BLaER1 (cell line): Measurements from ENCODE around the gene CFAP61.

Experiments
- H3K27ac ChIP-seq: shearing (Covaris generic); formaldehyde crosslinking; 2 replicates; pipeline ENCODE4 v1.8.1; 2022
- H3K27me3 ChIP-seq: shearing (Covaris generic); formaldehyde crosslinking; 2 replicates; pipeline ENCODE4 v1.8.1; 2022
- H3K36me3 ChIP-seq: shearing (Covaris generic); formaldehyde crosslinking; 2 replicates; pipeline ENCODE4 v1.8.1; 2022
- H3K4me1 ChIP-seq: shearing (Covaris generic); formaldehyde crosslinking; 2 replicates; pipeline ENCODE4 v1.8.1; 2022
- H3K4me2 ChIP-seq: shearing (Covaris generic); formaldehyde crosslinking; 2 replicates; pipeline ENCODE4 v1.8.1; 2022
- H3K4me3 ChIP-seq: shearing (Covaris generic); formaldehyde crosslinking; 2 replicates; pipeline ENCODE4 v1.8.1; 2022
- H3K9ac ChIP-seq: shearing (Covaris generic); formaldehyde crosslinking; 2 replicates; pipeline ENCODE4 v1.8.1; 2022
- H3K9me3 ChIP-seq: shearing (Covaris generic); formaldehyde crosslinking; 2 replicates; pipeline ENCODE4 v1.8.1; 2022
- H4K20me1 ChIP-seq: shearing (Covaris generic); formaldehyde crosslinking; 2 replicates; pipeline ENCODE4 v1.8.1; 2022
- Cebpa-rat ChIP-seq: shearing (Covaris generic); IDR thresholded peaks from 2 replicates; pipeline ENCODE4 v1.8.1; 2022

The CFAP61 gene

DNA sequence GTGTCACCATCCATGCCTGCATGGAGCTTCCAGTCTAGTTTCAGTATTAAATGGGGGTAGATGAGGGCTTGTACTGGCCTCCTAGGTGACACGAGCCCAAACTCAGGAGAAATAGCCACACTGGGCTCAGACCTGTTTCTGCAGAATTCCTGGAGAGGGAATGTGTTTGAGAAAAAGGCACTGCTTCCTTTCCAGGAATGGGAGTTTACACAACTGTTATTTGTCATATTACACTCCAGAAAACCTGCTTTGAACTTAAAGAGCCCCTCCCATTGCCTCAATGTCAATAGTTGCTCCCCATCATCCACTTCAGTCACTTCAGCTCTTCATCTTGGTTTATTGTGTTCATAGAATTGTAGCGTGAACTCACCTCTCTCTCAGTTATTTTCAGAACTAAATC lies 151.5 kb downstream of the CFAP61 start:
- Histone ChIP-seq H3K4me2 (peak overlapping the region; percentile 9; the same call in 1 of the 2 replicates), H3K27ac (no peak overlapping the region), H3K9ac (no peak overlapping the region), H4K20me1 (no peaks in the 10 kb centered on the region), H3K4me3 (no peak overlapping the region), H3K9me3 (no peaks in the 10 kb centered on the region), H3K27me3 (no peaks in the 10 kb centered on the region), H3K4me1 (peaks cover 25% of the 10 kb centered on the region), H3K36me3 (no peaks in the 10 kb centered on the region)
- TF ChIP-seq Cebpa-rat, result no peak

DNA sequence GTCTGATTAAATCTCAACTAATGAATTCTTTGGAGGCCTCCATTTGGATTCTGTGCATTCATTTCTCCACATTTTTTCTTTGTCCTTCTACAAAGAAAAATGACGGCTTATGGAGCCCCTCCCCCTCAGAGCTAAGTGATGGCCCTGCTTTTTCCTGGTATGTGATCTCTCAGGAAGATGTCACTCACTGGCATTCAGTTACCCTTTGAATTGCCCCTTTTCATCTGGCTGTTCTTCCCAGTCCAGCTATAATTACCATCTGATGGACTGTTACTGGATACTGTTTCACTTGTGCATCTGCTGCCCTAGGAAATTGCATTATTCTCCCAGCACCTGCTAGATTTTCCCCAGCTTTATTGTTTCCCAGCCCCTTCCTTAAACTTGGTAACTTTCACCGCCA lies 151.9 kb downstream of the CFAP61 start:
- TF ChIP-seq Cebpa-rat, result no peak

DNA sequence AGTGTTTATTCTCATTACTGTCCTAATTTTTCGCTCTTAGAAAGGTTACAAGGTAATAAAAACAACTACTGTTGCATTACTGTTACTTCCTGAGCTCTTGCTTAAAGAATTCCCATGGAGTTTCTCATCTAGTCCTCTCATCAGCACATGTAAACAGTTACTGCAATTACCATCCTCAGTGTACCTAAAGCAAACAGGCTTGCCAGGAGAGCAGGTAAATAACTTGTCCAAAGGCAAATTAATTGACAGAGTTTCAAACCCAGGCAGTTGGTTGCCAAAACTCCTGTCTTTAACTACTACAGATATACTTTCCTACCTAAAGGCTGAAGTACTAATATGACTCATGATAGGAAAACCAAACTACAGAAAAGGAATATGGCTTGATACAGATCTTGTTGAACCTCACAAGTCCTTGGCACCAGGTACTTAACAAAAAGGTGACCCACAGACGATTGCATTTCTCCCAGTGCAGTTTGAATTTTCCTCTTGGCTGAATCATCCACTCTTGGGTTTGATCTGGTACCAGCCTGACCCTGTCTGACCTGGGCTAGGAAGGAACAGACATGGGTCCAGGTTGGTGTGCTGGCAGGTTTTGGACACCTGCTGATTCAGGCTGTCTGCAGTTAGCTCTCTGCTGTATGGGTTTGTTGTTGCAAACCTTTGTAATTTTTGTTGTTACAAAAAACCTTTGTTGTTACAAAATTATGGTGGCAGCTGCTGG lies 153.0 kb downstream of the CFAP61 start:
- no peak overlapping the region for H3K4me3 ChIP-seq
- no peak overlapping the region for H3K27ac ChIP-seq
- H4K20me1 ChIP-seq, result no peaks in the 10 kb centered on the region
- H3K9ac ChIP-seq, result no peak overlapping the region
- no peaks in the 10 kb centered on the region for H3K27me3 ChIP-seq
- H3K4me1 ChIP-seq, result peaks cover 33% of the 10 kb centered on the region
- no peaks in the 10 kb centered on the region for H3K9me3 ChIP-seq
- no peaks in the 10 kb centered on the region for H3K36me3 ChIP-seq
- TF ChIP-seq Cebpa-rat, result no peak
- H3K4me2 ChIP-seq, result no peak overlapping the region

More for the DNA sequence above, 151.9 kb downstream of the CFAP61 start:
- Histone ChIP-seq H3K4me3 (no peak overlapping the region), H3K4me2 (peak overlapping the region; percentile 9; the same call in 1 of the 2 replicates), H3K9ac (no peak overlapping the region), H3K27me3 (no peaks in the 10 kb centered on the region), H3K27ac (no peak overlapping the region), H3K4me1 (peaks cover 25% of the 10 kb centered on the region), H4K20me1 (no peaks in the 10 kb centered on the region), H3K36me3 (no peaks in the 10 kb centered on the region), H3K9me3 (no peaks in the 10 kb centered on the region)

DNA sequence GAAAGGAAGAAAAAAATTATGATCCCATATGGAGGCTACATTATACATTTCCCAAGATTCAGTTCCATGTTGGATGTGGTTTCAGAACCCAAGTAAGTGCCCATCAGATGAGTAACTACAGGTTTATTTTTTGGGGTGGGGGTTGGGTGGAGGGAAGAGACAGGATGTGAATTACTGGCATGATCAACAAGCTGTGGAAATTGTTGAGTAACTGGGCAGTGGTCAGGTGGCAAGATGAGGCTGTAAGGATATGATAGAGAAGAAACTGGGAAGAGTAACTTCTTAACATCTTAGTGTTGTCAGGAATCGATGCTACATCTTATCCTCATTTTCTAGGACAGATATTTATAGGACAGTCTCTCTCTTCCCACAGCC lies 153.5 kb downstream of the CFAP61 start:
- Histone ChIP-seq H4K20me1 (no peaks in the 10 kb centered on the region), H3K9me3 (no peaks in the 10 kb centered on the region), H3K4me3 (no peak overlapping the region), H3K36me3 (no peaks in the 10 kb centered on the region), H3K4me1 (peaks cover 34% of the 10 kb centered on the region), H3K27me3 (no peaks in the 10 kb centered on the region), H3K4me2 (no peak overlapping the region), H3K9ac (no peak overlapping the region), H3K27ac (no peak overlapping the region)
- no peak for TF ChIP-seq Cebpa-rat

DNA sequence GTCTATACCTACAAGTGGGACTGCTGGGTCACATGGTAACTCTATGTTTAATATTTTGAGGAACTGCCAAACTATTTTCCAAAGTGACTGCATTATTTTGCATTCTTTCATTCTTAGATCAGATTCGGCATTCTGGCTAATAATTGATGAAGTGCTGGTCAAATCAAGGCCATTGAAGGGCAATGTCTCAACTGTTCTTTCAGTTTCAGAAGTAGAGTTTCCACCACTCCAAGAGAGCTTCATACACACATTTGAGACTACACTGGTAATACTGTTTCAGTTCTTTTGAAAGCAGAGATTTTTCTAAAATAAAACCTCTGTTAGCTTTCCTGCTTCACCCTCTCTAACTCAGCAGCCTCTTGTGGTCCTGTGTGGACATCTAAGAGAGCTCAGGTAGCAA lies 154.5 kb downstream of the CFAP61 start:
- no peaks in the 10 kb centered on the region for H3K36me3 ChIP-seq
- H3K4me1 ChIP-seq, result peaks cover 32% of the 10 kb centered on the region
- H3K9me3 ChIP-seq, result no peaks in the 10 kb centered on the region
- no peak overlapping the region for H3K4me2 ChIP-seq
- TF ChIP-seq Cebpa-rat, result no peak
- H3K9ac ChIP-seq, result no peak overlapping the region
- no peak overlapping the region for H3K4me3 ChIP-seq
- H4K20me1 ChIP-seq, result no peaks in the 10 kb centered on the region
- H3K27ac ChIP-seq, result no peak overlapping the region
- H3K27me3 ChIP-seq, result no peaks in the 10 kb centered on the region

DNA sequence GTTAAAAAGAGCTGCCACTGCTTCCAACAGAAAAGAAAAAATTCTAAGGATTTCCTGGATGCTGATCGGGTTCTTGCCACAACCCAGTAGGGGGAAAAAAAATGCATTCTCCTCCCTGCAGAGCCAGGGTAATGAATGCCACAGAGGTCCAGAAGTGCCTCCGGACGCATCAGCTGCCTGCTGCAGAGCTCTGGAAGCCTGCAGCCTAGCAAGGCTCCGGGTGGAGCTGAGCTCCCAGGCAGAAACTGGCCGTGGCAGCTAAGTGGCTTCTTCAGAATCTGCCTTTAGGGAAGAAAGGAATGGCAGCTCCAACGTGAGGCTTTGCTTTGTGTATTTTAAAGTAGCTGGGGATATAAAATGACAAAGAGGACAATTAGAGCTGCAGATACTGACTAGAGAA lies 155.0 kb downstream of the CFAP61 start:
- no peak overlapping the region for H3K27ac ChIP-seq

DNA sequence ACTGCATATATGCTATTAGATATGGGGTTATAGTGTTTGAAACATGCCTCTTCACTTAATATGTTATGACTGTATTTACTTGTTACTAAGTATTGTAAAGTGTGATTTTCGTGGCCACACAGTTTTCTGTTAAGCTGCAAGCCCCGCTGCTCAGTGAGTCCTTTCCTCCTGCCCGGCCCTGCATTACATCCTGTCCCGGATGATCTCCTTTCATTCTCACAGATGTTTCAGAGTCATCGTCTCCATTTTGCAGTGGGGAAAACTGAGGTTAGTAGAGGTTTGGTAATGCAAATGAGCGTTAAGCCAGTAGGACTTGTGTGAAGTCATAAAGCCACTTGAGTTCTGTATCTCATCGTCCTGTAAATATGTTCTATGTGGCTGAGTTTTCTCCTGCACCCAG lies 155.5 kb downstream of the CFAP61 start:
- Histone ChIP-seq H3K9ac (no peak overlapping the region), H3K36me3 (no peaks in the 10 kb centered on the region), H4K20me1 (no peaks in the 10 kb centered on the region), H3K4me1 (peaks cover 43% of the 10 kb centered on the region), H3K4me3 (no peak overlapping the region), H3K9me3 (no peaks in the 10 kb centered on the region), H3K27ac (no peak overlapping the region), H3K27me3 (no peaks in the 10 kb centered on the region), H3K4me2 (no peak overlapping the region)
- TF ChIP-seq Cebpa-rat, result no peak

More for the DNA sequence above, 155.0 kb downstream of the CFAP61 start:
- peaks cover 37% of the 10 kb centered on the region for H3K4me1 ChIP-seq
- no peak overlapping the region for H3K9ac ChIP-seq
- no peak for TF ChIP-seq Cebpa-rat
- no peak overlapping the region for H3K4me2 ChIP-seq
- H4K20me1 ChIP-seq, result no peaks in the 10 kb centered on the region
- no peaks in the 10 kb centered on the region for H3K9me3 ChIP-seq
- no peaks in the 10 kb centered on the region for H3K36me3 ChIP-seq
- H3K27me3 ChIP-seq, result no peaks in the 10 kb centered on the region
- H3K4me3 ChIP-seq, result no peak overlapping the region

DNA sequence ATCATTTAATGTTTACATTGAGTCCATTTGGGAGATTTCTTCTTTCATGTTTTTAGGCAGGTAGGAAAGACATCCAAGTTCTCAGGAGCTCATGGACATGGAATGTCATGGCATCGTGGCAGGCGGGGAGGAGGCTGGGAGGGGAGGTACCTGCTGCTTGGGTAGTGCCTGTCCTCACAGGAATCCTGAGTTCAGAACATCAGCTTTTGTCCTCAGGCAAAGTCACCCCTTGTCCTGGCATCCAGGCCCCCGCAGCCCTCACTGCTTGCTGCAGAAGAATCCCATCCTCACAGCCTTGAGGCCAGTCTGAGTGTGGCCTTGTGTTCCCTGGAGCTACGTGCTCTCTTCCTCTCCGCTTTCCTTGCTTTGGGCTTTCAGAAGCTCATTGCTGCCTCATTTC lies 157.4 kb downstream of the CFAP61 start:
- no peak overlapping the region for H3K9ac ChIP-seq
- H3K9me3 ChIP-seq, result no peaks in the 10 kb centered on the region
- peaks cover 50% of the 10 kb centered on the region for H3K4me1 ChIP-seq
- TF ChIP-seq Cebpa-rat, result no peak
- peak overlapping the region; percentile 23; the same call in 1 of the 2 replicates for H3K4me2 ChIP-seq
- no peak overlapping the region for H3K4me3 ChIP-seq
- H3K36me3 ChIP-seq, result no peaks in the 10 kb centered on the region
- no peaks in the 10 kb centered on the region for H4K20me1 ChIP-seq
- H3K27ac ChIP-seq, result no peak overlapping the region
- no peaks in the 10 kb centered on the region for H3K27me3 ChIP-seq

DNA sequence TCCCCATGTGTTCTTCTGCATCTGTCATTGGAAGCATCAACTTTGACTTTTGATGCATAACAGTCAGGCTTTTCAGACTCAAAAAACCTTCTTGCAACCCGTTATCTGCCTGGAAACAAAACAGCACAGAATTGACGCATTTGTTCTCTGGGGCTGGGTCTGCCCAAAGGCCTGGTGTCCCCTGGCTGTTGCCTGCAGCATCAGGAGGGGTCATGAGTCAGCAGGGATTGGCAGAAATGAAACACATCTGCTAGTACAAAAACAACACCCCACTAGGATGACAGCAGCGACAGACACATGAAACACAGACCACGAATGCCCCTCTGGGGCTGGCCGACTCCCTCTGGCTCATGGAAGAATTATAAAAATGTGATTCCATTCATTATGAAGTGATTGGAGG lies 158.0 kb downstream of the CFAP61 start:
- TF ChIP-seq Cebpa-rat, result no peak
- Histone ChIP-seq H3K4me2 (peak overlapping the region; percentile 23), H3K4me3 (no peak overlapping the region), H3K4me1 (peaks cover 56% of the 10 kb centered on the region), H3K27me3 (no peaks in the 10 kb centered on the region), H3K36me3 (no peaks in the 10 kb centered on the region), H3K27ac (no peak overlapping the region), H3K9ac (no peak overlapping the region), H3K9me3 (no peaks in the 10 kb centered on the region), H4K20me1 (no peaks in the 10 kb centered on the region)

DNA sequence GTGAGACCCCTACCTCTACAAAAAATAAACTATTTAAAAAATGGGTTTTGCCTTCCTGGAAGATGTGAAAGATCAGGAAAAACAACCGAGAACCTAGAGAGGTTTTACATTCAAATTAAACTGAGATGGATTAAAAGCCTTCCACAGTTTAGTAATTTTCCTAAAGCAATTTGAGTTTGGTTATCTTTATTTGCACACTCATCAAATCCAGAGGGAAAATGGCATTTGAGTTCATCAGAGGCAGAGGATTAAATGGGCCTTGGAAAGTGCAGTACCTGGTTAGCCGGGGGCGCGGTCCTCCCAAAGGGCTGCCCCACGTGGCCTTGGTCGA lies 158.6 kb downstream of the CFAP61 start:
- H3K4me3 ChIP-seq, result no peak overlapping the region
- H3K27ac ChIP-seq, result no peak overlapping the region
- no peaks in the 10 kb centered on the region for H3K27me3 ChIP-seq
- no peaks in the 10 kb centered on the region for H3K36me3 ChIP-seq
- no peak for TF ChIP-seq Cebpa-rat
- H3K4me1 ChIP-seq, result peaks cover 56% of the 10 kb centered on the region
- no peak overlapping the region for H3K4me2 ChIP-seq
- H4K20me1 ChIP-seq, result no peaks in the 10 kb centered on the region
- no peaks in the 10 kb centered on the region for H3K9me3 ChIP-seq
- H3K9ac ChIP-seq, result no peak overlapping the region
